Measurements from ENCODE around the gene GM2A.

GRCh38 chr5:151258201-151258611 is 5.2 kb downstream of the GM2A start:
- TF ChIP-seq CTCF (IDR thresholded peaks at IDR 0.05) (no peak), POLR2AphosphoS5 (IDR thresholded peaks at IDR 0.05) (no peak), POLR2A (IDR thresholded peaks at IDR 0.05) (no peak)
